ENCODE results near the gene FANCE. TPM values are rescaled to one million over a fixed set of nuclear protein-coding genes. Genes with fewer than 3 reads are reported as not detected.
A peak's percentile ranks its signal among the peaks of the same experiment; 100 is the strongest.

FANCE gene
- total and polyA plus RNA-seq, 9 of the 15 experiments (the other 6 are each of a cell fraction or from before 2014, with no cell fraction given), result 5.7 to 30.2 (median 17.0) TPM

DNA sequence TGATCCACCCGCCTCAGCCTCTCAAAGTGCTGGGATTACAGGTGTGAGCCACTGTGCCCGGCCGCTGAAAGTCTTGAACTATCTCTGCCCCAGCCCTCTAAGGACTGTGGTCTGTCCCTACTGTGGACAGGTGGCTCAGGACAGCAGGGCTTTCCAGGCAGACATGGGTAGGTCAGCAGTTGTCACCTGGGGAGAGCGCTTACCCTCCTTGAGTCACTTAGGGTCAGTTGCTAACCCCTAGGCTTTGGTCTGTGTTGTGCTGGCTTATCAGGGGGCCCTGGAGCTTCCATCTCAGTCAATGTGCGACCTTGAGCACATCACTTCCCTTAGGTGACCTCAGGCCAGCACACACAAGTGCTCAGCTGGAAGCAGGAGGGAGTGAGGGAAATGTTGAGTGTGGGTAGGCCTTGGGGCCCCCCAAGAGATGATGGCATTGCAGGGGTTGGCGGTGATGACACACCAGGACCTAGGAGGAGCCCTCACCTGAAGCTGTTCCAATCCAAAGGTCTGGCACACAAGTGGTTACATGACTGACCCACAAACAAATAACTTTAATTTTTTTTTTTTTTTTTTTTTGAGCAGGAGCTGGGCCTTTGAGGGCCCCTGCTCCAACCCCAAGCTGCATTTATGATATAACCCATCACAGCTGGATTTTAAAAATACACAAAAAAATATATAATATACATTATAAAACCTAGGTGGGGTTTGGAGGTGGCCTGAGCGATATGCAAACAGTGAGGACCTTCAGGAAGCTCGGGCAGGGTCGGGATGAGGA is 21.1 kb downstream of the FANCE start:
- peak in 2 of 4 experiments; percentile 63 to 67 for DNase-seq (ENCODE audit: extremely low read depth in 1 of 4, low spot score in 3 of 4)
- TF ChIP-seq, protein P1, sequence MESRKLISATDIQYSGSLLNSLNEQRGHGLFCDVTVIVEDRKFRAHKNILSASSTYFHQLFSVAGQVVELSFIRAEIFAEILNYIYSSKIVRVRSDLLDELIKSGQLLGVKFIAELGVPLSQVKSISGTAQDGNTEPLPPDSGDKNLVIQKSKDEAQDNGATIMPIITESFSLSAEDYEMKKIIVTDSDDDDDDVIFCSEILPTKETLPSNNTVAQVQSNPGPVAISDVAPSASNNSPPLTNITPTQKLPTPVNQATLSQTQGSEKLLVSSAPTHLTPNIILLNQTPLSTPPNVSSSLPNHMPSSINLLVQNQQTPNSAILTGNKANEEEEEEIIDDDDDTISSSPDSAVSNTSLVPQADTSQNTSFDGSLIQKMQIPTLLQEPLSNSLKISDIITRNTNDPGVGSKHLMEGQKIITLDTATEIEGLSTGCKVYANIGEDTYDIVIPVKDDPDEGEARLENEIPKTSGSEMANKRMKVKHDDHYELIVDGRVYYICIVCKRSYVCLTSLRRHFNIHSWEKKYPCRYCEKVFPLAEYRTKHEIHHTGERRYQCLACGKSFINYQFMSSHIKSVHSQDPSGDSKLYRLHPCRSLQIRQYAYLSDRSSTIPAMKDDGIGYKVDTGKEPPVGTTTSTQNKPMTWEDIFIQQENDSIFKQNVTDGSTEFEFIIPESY (CRISPR knock-in tag; IDR thresholded peaks at IDR 0.05), result peak; percentile 25; the same call in 1 of the 2 replicates
- peak; percentile 34; the same call in 1 of the 2 replicates for TF ChIP-seq MYNN (IDR thresholded peaks at IDR 0.05)
- no peak for TF ChIP-seq MYNN (CRISPR knock-in tag; IDR thresholded peaks at IDR 0.05)
- TF ChIP-seq NCOR1 (IDR thresholded peaks at IDR 0.05), result peak; percentile 19; the same call in 1 of the 2 replicates
- TF ChIP-seq POLR2B (IDR thresholded peaks at IDR 0.05; ENCODE audit: low read depth, partially characterized antibody), result peak; percentile 76
- TF ChIP-seq POLR2AphosphoS5 (IDR thresholded peaks at IDR 0.05; ENCODE audit: control insufficient read depth, insufficient read depth, low read depth, low read length), result peak; percentile 48; the same call in 1 of the 2 replicates
- no peak for TF ChIP-seq ZNF239 (CRISPR knock-in tag; IDR thresholded peaks at IDR 0.05)
- no peak for TF ChIP-seq ZNF583 (CRISPR knock-in tag; IDR thresholded peaks at IDR 0.05)
- TF ChIP-seq, protein P2, sequence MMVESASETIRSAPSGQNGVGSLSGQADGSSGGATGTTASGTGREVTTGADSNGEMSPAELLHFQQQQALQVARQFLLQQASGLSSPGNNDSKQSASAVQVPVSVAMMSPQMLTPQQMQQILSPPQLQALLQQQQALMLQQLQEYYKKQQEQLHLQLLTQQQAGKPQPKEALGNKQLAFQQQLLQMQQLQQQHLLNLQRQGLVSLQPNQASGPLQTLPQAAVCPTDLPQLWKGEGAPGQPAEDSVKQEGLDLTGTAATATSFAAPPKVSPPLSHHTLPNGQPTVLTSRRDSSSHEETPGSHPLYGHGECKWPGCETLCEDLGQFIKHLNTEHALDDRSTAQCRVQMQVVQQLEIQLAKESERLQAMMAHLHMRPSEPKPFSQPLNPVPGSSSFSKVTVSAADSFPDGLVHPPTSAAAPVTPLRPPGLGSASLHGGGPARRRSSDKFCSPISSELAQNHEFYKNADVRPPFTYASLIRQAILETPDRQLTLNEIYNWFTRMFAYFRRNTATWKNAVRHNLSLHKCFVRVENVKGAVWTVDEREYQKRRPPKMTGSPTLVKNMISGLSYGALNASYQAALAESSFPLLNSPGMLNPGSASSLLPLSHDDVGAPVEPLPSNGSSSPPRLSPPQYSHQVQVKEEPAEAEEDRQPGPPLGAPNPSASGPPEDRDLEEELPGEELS (CRISPR knock-in tag; IDR thresholded peaks at IDR 0.05; ENCODE audit: borderline replicate concordance), result 0 out of 2 replicates have a peak, but pooled peaks have one; percentile 62
- TF ChIP-seq, protein P3, sequence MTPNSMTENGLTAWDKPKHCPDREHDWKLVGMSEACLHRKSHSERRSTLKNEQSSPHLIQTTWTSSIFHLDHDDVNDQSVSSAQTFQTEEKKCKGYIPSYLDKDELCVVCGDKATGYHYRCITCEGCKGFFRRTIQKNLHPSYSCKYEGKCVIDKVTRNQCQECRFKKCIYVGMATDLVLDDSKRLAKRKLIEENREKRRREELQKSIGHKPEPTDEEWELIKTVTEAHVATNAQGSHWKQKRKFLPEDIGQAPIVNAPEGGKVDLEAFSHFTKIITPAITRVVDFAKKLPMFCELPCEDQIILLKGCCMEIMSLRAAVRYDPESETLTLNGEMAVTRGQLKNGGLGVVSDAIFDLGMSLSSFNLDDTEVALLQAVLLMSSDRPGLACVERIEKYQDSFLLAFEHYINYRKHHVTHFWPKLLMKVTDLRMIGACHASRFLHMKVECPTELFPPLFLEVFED (CRISPR knock-in tag; conservative IDR thresholded peaks at IDR 0.05), result 0 out of 2 replicates have a peak, but pooled peaks have one; percentile 58
- TF ChIP-seq TAF1 (IDR thresholded peaks at IDR 0.05; ENCODE audit: control insufficient read depth, extremely low read depth, insufficient read depth, low read length, severe bottlenecking), result no peak
- TF ChIP-seq SIN3A (IDR thresholded peaks at IDR 0.05; ENCODE audit: borderline replicate concordance in 2 of 2, control insufficient read depth in 1 of 2, low read depth in 2 of 2, low read length in 2 of 2), result no peak; a peak in 1 of 4 replicates
- 0 out of 2 replicates have a peak, but pooled peaks have one; percentile 58 for TF ChIP-seq ERF (CRISPR knock-in tag; IDR thresholded peaks at IDR 0.05)
- TF ChIP-seq POLR2A (conservative IDR thresholded peaks at IDR 0.05), result peak; percentile 41
- 0 out of 4 replicates have a peak, but pooled peaks of 1 of the 2 experiments have one; percentile 6 for TF ChIP-seq TRIM24 (IDR thresholded peaks at IDR 0.05)
- no peak for TF ChIP-seq RBM15 (IDR thresholded peaks at IDR 0.05; ENCODE audit: insufficient read depth, low read length)

More for the DNA sequence above, 21.1 kb downstream of the FANCE start:
- ChIA-PET POLR2A (interaction anchor here (0.6 to 7.6 kb wide), 13 partner anchors 10 to 585 kb away, joined by 3 to 167 read pairs (median 4); partner anchors contain the start of genes ARMC12, TAF11 and TEAD3), CTCF (ENCODE audit: low intra/inter-chr PET ratio) (no interaction called here)
- peaks cover 20 to 33% of the 10 kb centered on the region in 2 experiments; a peak in 4 of 5 replicates for H3K4me1 ChIP-seq (replicated peaks in 1 of 2; ENCODE audit: control insufficient read depth in 2 of 2, insufficient read depth in 2 of 2, low read length in 2 of 2)
- no peak overlapping the region for H3K4me3 ChIP-seq
- peaks cover 55% of the 10 kb centered on the region for H3K36me3 ChIP-seq (ENCODE audit: control insufficient read depth, insufficient read depth, low read length)
- peaks cover 42% of the 10 kb centered on the region for H3K79me2 ChIP-seq (ENCODE audit: control insufficient read depth, insufficient read depth, low read length)
- FAIRE-seq, result peak; percentile 42
- H3K27me3 ChIP-seq (ENCODE audit: control insufficient read depth in 2 of 2, insufficient read depth in 2 of 2, low read length in 2 of 2), result no peaks in the 10 kb centered on the region; a peak in 1 of 5 replicates
- peak; percentile 10 for ATAC-seq
- H4K20me1 ChIP-seq (replicated peaks; ENCODE audit: control insufficient read depth, insufficient read depth, low read length), result peaks cover 37% of the 10 kb centered on the region
- no TSS peak for BruUV-seq (replicated peaks)
- in situ Hi-C loops (cut with MboI) (no loop called here), intact Hi-C loops (cut with micrococcal nuclease) (no loop called here)
- H3K4me2 ChIP-seq (ENCODE audit: insufficient read depth, low read length), result no peak overlapping the region
- H3K9ac ChIP-seq (ENCODE audit: insufficient read depth in 1 of 2, low read depth in 2 of 2, low read length in 2 of 2), result peak overlapping the region in 1 of 2 experiments; percentile 57; a peak in 1 of 4 replicates
- WGBS (ENCODE audit: insufficient coverage, low coverage, missing lambda C conversion rate), result 65% methylated on average over 9 of the region's 9 CpGs
- no peaks in the 10 kb centered on the region for H3K9me1 ChIP-seq (ENCODE audit: control insufficient read depth, insufficient read depth, low read length)
- H2AFZ ChIP-seq (ENCODE audit: low read depth, low read length), result no peak overlapping the region
- peak overlapping the region; percentile 5; the same call in 2 of the 3 replicates for H3K27ac ChIP-seq (ENCODE audit: extremely low read depth, low read depth, low read length)
- 0 out of 2 replicates have a peak, but pooled peaks cover 1% of the 10 kb centered on the region for H3K9me3 ChIP-seq (replicated peaks; ENCODE audit: control insufficient read depth, insufficient read depth, low read depth, low read length)
